NCI-H524 treated with DMSO at 0.1 percent for 48 hours (cell line): Measurements from ENCODE around the gene LRP1B.
A peak's percentile ranks its signal among the peaks of the same experiment; 100 is the strongest.

Source experiments
- DNase-seq: peaks from one replicate; lab custom pipeline; 2025; lab: John Stamatoyannopoulos, UW

LRP1B gene

GRCh38 chr2:141666191-141666590 is 464.6 kb downstream of the LRP1B start:
- no peak for DNase-seq

- no peak for DNase-seq
Observed at GRCh38 chr2:141660232-141660631, 470.6 kb downstream of the LRP1B start.

DNA sequence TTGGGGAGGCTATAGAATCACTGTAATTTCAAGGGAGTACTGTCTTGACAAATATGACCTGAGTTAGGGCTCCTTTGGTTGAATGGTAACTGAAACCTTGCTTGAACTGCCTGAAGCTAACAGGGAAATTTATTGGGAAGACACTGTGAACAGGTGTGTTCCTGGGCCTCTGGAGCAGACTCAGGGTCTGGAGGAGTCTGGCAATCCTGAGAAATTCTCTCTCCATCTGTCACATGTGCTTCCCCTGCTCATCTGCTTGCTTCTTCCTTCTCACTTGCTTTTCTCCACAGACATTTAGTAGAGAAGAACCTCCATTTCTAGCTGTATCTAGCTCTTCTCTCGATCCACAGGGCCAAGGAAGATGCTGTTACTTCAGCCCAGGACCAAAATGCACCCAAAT is 476.5 kb downstream of the LRP1B start:
- DNase-seq = no peak

DNA sequence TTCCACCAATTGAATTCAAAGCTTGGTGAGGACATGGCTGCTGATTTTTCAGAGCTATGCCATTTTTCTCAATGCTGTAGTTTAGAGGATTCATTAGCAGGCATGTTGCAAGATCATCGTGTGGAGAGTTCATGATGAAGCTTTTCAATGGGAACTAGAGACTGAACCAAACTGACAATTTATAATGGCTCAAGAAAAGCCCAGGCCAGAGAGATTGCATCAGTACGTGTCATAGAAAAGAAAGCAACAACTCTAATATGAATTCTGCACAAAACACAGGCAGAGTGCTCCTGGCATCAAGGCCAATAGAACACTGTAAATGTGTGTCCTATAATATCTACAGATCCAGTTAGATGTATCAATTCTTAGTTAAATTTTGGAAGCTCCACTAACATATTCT is 477.6 kb downstream of the LRP1B start:
- no peak for DNase-seq

- no peak for DNase-seq
Observed at GRCh38 chr2:141652308-141652707, 478.5 kb downstream of the LRP1B start.

DNA sequence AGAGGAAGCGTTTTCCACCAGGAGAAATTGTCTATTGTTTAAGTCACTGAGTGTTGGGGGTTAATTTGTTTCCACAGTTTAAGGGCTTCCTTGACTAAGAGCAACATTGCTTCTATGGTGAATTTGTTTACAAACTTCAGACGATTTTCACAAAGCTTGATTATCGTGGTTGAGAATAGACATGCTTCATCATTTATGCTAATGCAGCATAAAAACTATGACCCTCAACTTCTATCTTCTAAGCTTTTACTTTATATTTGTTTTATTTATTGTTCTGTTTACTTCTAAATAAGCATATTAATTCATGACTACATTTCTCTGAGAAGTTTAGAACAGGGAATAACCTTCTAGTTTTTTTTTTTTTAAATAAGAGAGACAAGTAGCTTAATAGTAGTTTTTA is 483.5 kb downstream of the LRP1B start:
- DNase-seq = no peak

GRCh38 chr2:141641462-141641861 is 489.4 kb downstream of the LRP1B start:
- no peak for DNase-seq

GRCh38 chr2:141639809-141640208 is 491.0 kb downstream of the LRP1B start:
- DNase-seq = no peak

GRCh38 chr2:141633132-141633531 is 497.7 kb downstream of the LRP1B start:
- DNase-seq = no peak

DNA sequence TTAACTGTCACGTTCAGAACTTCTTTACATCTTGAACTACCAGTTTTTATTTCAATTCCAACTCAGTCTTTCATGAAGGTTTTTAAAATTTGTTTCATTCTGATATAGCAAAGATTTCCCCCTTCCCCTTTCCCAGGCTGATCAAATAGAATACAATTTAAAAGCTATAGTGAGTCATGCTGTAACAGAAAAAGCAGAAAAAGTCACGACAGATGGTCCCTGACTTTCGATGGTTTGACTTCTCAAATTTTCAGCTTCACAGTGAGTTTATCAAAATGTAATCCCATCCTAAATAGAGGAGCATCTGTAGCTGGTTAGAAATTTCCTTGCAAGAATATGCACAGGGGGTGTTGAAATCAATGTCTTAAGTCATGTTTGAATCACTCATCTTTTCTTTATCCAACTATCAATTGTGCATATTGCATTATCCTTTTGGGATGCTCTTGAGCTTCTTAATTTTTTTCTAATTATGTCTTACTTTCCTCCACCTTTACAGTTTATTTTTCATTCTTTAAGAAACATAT is 500.3 kb downstream of the LRP1B start:
- peak; percentile 71 for DNase-seq

GRCh38 chr2:141620372-141620771 is 510.4 kb downstream of the LRP1B start:
- DNase-seq = no peak

DNA sequence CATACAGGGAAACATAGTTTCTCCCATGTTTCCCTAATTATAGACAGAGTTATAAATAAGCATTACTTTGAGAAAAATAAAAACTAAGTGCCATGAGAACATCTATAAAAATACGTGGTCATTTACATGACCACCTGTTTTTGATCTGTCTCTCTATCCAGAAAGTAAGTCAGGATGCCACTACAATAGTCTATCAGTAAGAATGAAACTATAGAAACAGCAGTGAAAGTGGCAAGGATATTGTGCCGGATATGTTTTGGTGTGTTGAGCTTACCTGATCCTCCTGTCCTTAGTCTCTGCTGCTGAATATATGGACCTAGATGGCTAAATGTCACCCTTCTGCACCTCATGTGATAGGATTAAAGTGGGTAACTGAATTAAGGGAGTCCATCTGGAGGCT is 512.4 kb downstream of the LRP1B start:
- no peak for DNase-seq

GRCh38 chr2:141611981-141612380 is 518.8 kb downstream of the LRP1B start:
- no peak for DNase-seq

DNA sequence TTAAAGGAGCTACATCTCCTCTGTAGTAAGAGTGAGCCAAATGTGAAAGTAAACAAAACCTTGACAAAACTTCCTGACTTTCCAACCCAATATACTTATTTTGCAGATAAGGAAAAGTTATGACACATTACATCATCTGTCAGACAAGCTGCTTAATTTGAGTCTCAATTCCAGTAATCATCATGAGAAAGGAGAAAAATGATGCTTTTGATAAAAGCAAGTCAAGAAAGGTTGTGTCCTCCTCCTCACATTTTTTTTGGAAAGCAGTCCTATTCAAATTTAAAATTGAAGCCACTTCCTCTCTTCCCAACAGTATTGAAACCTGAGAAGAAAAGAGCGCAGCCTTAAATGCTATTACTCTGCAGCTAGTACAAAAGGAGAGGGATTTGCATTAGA is 519.6 kb downstream of the LRP1B start:
- no peak for DNase-seq

- DNase-seq = no peak
Observed at GRCh38 chr2:141610564-141611175, 520.1 kb downstream of the LRP1B start.

DNA sequence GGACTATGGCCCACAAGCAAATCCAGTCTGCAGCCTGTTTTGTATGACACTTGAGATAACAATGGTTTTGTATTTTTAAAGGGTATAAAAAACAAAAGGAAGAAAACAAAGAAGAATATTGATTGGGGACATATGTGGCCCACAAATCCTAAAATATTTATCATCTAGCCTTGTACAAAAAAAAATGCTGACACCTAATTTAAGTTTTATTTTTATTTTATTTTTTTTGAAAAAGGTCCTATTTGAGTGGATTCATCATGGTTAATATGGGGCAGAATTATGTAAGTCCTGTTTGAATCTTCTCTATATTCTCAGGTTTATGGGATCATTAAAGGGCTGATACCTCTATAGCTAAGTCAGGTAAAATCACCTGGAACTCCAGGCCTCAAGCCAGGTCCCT is 525.7 kb downstream of the LRP1B start:
- no peak for DNase-seq

DNA sequence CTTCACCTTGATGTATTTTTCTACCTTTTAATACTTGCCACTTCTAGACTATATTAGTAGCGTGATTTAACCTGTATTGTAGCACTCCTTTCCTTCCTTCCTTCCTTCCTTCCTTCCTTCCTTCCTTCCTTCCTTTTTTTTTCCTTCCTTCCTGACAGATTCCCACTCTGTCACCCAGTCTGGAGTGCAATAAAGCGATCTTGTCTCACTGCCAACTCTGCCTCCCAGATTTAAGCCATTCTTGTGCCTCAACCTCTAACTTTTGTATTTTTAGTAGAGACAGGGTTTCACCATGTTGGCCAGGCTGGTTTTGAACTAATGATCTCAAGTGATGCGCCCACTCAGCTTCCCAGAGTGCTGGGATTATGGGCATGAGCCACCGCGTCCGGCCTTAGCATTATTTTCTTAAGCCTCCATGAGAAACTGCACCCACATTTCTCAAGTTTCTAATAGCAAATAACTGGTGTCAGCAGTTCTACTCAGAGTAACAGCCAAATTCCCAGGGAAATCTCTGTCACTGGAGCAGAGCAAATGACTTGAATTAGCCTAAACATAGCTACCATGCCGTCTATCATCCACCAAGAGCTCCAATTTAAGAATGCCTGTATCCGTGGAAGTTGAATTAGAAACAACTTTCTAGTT is 529.2 kb downstream of the LRP1B start:
- DNase-seq = no peak

GRCh38 chr2:141599721-141600120 is 531.1 kb downstream of the LRP1B start:
- no peak for DNase-seq

DNA sequence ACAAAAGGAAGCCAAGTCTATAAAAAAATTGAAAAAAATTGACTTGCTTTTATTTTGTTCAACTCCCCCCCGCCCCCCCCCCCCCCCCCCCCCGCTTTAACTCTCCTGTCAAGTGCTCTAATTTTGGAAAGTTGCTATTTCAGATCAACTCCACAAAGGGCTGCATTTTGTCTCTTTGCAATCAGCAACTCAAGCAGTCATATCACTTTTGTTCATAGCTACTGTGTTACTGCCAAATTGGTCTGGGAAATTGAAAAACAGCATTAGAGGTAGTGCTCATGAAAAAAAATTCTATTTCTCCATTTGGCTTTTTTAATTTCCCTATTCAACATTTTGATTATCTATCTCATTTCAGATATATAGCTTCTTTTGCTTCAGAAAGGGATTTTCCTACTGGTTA is 531.8 kb downstream of the LRP1B start:
- no peak for DNase-seq

- peak; percentile 27 for DNase-seq
Observed at GRCh38 chr2:141595316-141595920, 535.4 kb downstream of the LRP1B start.

GRCh38 chr2:141591787-141592186 is 539.0 kb downstream of the LRP1B start:
- DNase-seq = no peak

DNA sequence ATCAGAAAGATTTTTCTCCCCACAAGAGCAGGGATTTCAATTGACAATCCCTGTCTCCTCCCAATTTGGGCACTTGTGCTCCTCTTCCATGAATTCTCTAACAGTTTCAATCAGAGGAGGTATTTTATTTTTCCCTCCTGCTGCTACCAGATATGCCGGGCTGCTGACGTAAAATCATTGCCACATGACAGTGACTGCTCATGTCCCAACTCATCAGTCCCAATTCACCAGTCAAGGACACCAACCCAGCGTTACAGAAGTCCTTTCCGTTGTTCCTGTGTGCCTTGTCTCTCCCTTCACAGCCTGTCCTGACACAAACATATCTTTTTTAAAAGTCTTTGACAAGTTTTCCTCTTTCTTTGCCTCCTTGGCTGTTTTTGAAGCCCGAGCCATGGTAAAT is 540.2 kb downstream of the LRP1B start:
- DNase-seq = no peak

- DNase-seq = no peak
Observed at GRCh38 chr2:141589314-141589713, 541.5 kb downstream of the LRP1B start.

DNA sequence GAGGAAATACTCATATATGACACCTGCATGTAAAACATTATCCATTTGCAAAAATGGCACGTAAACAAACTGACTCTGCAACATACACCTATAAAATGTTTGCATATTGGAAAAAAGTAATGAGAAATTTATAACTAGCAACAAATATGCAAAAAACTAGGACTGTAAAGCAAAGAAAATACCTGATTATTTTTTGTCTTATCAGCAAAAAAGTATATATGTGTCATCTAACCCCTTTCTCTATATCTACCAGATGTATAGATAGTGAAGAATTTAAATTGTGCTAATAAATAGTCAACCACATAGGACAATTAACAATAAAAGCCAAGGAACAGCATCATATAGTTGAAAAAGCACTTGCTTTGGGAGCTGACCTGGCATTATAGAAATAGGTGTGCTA is 543.8 kb downstream of the LRP1B start:
- DNase-seq = no peak
